ENCODE data around the gene ARPC2. TPM values are rescaled to one million over a fixed set of nuclear protein-coding genes. Genes with fewer than 3 reads are reported as not detected.

Gene ARPC2
- total and polyA plus RNA-seq, 2 of the 13 experiments (the other 11 are each of a cell fraction or from before 2014, with no cell fraction given), result 168 to 303 TPM

DNA sequence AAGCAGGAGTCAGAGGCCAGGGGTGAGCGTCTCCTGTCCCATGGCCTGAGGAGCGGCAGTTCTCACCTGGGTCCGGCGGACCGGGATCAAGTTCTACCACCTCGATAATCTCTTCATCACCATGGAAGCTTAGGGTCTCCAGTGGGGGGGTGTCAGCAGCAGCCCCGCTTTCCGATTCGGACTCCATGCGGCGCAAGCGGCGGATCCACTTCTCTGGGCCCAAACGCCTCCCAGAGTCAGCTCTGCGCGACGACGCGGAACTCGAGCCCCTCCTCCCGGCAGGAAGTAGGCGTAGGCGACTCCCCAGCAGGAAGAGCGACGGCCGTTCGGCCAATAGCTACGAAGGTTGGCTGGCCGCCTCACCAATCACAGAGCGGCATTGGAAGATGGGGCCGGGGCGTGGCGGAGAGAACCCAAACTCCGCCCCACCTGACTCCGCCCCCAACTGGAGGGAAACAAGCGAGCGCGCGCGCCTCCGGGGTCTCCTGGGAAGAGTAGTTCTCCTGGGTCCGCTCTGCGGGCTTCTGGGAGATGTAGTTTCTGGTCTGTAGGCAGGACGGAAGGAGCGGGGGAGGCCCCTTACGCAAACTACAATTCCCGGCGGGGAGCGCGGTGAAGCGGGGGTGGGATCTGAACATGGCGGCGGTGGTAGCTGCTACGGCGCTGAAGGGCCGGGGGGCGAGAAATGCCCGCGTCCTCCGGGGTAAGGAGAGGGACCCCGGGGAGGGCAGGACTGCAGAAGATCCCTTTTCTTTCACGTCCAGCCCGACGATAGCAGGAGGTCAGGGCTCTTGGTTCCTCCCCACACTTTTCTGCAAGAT, 53.1 kb downstream of the ARPC2 start, which contains the start of the genes AAMP and PNKD (continued):
- TF ChIP-seq NR2F6 (IDR thresholded peaks at IDR 0.05) (0 out of 2 replicates have a peak, but pooled peaks have one; percentile 30), NR2F6 (CRISPR knock-in tag; IDR thresholded peaks at IDR 0.05) (peak; percentile 6; the same call in 1 of the 2 replicates), HOXA9 (CRISPR knock-in tag; IDR thresholded peaks at IDR 0.05; ENCODE audit: borderline replicate concordance) (no peak), EEA1 (CRISPR knock-in tag; IDR thresholded peaks at IDR 0.05; ENCODE audit: borderline replicate concordance) (peak; percentile 96), RAD51 (IDR thresholded peaks at IDR 0.05; ENCODE audit: borderline replicate concordance) (no peak), EP300 (IDR thresholded peaks at IDR 0.05; ENCODE audit: low read depth in 2 of 2, low read length in 2 of 2) (0 out of 4 replicates have a peak, but pooled peaks of 1 of the 2 experiments have one; percentile 47), EP300 (CRISPR knock-in tag; IDR thresholded peaks at IDR 0.05; ENCODE audit: borderline replicate concordance) (peak; percentile 16; the same call in 1 of the 2 replicates), ARNTL (CRISPR knock-in tag; IDR thresholded peaks at IDR 0.05) (no peak), PITX1 (CRISPR knock-in tag; IDR thresholded peaks at IDR 0.05) (no peak; the same call in 1 of the 2 replicates), ZNF777 (CRISPR knock-in tag; IDR thresholded peaks at IDR 0.05) (peak; percentile 61), ZNF577 (CRISPR knock-in tag; IDR thresholded peaks at IDR 0.05; ENCODE audit: borderline replicate concordance, low read depth) (no peak), ZNF687 (CRISPR knock-in tag; IDR thresholded peaks at IDR 0.05) (peak; percentile 88), ZBTB33 (CRISPR knock-in tag; IDR thresholded peaks at IDR 0.05) (no peak), MBNL3 (CRISPR knock-in tag; conservative IDR thresholded peaks at IDR 0.05) (no peak), MED1 (CRISPR knock-in tag; IDR thresholded peaks at IDR 0.05) (peak; percentile 34; the same call in 1 of the 2 replicates), SIX4 (CRISPR knock-in tag; IDR thresholded peaks at IDR 0.05) (no peak; the same call in 1 of the 2 replicates), ZNF343 (CRISPR knock-in tag; IDR thresholded peaks at IDR 0.05) (peak; percentile 89), PAF1 (CRISPR knock-in tag; IDR thresholded peaks at IDR 0.05) (no peak), MED8 (CRISPR knock-in tag; IDR thresholded peaks at IDR 0.05; ENCODE audit: insufficient replicate concordance) (peak; percentile 34), AKAP8 (CRISPR knock-in tag; IDR thresholded peaks at IDR 0.05) (peak; percentile 95), ATF3 (CRISPR knock-in tag; IDR thresholded peaks at IDR 0.05) (no peak), EHMT2 (IDR thresholded peaks at IDR 0.05; ENCODE audit: borderline replicate concordance, low read depth, low read length) (no peak)
- TF ChIP-seq, protein P1, sequence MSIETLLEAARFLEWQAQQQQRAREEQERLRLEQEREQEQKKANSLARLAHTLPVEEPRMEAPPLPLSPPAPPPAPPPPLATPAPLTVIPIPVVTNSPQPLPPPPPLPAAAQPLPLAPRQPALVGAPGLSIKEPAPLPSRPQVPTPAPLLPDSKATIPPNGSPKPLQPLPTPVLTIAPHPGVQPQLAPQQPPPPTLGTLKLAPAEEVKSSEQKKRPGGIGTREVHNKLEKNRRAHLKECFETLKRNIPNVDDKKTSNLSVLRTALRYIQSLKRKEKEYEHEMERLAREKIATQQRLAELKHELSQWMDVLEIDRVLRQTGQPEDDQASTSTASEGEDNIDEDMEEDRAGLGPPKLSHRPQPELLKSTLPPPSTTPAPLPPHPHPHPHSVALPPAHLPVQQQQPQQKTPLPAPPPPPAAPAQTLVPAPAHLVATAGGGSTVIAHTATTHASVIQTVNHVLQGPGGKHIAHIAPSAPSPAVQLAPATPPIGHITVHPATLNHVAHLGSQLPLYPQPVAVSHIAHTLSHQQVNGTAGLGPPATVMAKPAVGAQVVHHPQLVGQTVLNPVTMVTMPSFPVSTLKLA (IDR thresholded peaks at IDR 0.05), result peak; percentile 90
